ENCODE measurements around the gene SUPT16H.
"Not testable (repeated sequence)": the region's sequence is repeated elsewhere in the genome, so short reads cannot be mapped to it uniquely, and the experiment has no call there.

Gene SUPT16H

DNA sequence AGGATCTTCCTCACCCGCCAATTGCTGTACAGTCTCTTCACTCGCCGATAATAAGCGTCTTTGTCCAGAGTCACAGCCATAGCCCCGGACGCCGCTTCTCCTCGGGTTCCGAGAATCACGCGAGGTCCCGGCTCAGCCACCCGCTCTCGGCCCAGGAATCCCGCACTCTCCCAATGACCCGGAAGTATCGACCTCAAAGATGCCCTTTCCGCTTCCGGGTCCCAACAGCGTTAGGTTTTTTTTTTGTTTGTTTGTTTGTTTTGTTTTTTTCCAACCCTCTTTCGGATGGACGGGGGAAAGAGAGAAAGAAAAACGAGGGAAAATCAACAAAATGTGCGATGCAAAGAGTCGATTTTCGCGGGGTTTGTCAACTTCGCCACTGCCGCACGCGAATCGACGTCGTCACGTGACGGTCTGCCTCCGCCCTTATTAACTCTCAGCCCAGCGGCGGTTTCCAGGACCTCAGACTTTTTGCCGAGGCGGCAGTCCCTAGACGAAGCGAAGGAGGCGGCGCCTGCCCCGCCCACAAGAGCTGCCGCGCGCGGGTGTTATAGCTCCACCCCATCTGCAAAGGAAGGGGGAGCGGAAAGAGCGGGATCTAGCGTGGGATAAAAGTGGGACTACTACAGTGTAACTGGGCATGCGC is at the start of gene SUPT16H:
Gene SUPT16H (minus strand): TSS at position 172 of the 646 bp plus-strand sequence. CDS start 92 bp downstream, at position 80.
- no peak for FAIRE-seq

DNA sequence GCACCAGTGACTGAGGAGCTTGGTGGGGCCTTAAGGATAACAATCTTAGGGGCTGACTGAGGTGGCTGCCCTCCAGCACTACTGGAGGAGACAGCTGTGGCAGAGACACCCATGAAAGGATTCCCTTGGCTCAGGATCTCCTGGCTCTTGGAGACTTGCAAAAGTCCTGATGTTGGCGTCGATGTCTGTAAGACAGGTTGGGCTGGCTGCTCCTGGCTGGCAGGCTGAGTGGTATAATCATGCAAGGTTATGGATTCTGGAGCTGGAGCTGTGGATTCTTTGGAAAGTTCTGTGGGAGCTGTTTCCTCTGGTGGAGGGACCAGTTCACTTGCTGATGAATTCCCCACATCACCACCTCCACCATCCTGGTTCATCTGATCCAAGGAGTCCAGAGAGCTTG is 47.3 kb upstream of the SUPT16H start:
- FAIRE-seq, result no peak

DNA sequence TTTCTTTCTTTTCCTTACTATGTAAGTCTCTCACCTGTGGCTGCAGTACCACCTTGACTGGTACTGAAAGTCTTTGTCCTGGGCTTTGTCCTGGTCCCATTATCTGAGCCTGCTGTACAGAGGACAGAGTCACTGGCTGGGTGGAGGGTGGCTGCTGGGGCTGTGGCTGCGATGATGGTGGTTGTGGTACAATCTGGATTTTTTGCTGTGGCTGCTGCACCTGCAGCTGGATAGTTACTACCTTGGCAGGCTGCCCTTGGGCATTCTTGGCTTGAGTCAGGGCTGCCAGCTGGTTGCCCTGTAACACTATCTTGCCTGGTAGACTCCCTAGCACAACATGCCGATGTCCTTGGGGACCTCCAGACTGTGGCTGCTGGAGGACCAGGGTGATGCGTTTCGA is 45.1 kb upstream of the SUPT16H start:
- no peak for FAIRE-seq

DNA sequence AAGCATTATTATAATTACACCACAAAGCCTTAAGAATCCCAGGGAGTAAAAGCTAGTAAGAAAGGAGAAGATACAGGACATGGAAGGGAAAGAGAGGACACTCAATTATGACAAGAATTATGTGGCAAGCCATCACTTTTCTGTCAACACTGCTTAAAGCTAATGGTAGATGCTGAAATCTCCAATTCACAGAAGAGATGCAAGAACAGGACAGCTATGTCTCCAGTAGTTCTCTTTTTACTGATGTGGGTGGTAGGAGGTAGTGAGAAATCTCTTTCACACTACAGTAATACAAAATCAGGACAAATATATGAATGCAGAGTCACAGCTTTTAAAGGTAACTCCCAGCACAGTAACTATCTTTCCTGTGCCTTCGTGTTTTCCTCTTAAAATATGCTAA is 42.9 kb upstream of the SUPT16H start:
- FAIRE-seq, result no peak

DNA sequence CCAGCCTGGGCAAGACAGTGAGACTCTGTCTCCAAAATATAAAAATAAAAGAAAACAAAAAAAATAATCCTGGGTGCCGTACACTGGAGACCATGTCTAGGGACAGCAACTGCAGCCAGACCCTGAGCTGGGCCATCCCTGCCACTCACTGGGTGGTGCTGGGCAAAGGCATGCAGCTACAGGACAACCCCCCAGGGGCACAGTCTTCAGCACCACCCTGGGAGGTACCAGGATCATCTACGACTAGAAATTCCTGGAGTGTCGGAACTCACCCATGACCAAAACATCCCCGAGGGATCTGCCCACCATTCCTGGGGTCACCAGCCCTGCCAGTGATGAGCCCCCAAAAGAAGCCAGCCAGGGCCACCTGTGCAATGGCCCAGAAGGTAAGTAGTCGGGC is 35.7 kb upstream of the SUPT16H start:
- FAIRE-seq, result no peak

DNA sequence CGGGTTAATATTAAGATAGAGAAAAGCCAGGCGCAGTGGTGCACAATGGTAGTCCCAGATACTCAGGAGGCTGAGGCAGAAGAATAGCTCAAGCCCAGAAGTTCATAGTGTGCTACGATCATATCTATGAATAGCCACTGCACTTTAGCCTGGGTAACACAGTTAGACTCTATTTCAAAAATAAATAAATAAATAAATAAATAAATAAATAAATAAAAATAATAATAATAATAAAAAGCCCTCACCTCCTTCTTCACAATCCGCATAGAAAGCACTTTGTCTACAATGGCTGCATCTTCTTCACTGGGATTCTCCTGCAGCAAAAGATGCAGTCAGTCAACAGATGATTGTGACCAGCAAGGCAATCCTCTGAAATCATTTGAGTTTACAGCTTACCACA is 31.5 kb upstream of the SUPT16H start:
- no peak for FAIRE-seq

DNA sequence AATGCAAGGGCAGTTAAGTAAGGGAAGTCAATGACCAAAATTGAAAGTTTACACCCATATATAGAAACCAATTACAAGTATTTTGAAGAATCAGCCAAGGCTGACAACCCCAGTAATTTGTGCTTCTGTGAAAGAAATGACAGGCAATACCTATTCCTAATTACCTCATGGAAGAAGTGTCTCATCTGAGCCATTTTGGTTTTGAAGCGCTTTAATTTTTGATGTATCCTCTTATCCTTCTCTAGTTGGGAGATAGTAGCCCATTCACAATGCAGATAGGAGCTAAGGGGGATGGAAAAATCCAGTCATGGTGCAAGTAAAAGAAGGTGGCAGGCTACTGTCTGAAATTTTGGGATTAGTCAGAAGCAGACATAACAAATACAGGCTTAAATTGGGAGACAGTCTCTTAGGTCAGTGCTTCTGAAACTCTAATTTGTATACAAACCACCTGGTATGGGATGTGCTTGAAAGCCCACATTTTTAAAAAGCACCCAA is 30.4 kb upstream of the SUPT16H start:
- FAIRE-seq, result no peak

DNA sequence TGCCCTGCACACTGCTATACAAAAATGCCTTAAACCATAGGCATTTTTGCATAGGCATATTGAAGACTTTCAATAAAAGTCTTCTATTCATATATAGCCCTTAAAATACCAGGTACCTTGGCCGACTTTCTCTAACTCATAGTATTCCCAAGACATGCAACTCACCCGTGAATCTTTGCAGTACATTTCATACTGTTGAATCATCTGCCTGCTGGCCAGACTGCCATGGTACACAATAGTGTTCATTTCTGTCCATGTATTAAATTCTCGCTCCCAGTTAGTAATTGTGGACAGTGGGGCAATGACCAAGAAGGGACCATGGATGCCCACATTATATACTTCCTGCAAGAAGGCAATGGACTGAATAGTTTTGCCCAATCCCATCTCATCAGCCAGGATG is 24.3 kb upstream of the SUPT16H start:
- FAIRE-seq, result no peak

DNA sequence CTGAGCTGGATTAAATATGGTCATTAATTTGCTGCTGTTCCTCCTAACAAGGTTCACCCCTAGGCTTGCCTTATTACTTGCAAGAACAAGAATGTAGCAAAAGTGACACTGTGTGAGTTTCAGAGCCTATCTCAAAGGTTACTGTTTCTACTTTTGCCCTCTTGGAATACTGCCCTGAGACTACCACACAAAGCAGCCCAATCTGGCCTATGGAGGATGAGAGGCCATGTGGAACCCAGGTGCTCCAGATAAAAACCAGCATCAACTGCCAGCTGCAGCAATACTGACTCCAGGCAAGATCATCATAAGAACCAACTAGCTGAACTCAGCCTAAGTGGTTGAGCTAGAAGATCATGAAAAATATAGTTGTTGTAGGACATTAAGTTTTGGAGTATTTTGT is 22.4 kb upstream of the SUPT16H start:
- no peak for FAIRE-seq

DNA sequence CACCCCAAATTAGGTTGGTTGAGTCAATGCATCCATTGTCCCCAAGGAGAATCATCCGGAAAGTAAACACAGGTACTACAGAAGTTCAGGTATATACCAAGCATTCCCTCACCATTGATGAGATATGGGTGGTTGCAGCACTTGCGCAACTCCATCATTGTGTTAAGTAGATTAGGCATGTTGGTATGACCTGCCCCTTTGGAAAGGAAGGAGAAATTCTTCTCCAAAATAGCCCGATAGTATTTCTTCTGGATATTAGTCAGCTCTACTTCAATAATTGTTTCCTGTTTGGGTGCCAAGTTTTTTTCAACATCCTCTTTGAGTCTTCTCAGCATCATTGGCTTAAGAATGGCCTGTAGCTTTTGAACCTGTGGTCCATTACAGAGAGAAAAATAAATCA is 21.3 kb upstream of the SUPT16H start:
- no peak for FAIRE-seq

DNA sequence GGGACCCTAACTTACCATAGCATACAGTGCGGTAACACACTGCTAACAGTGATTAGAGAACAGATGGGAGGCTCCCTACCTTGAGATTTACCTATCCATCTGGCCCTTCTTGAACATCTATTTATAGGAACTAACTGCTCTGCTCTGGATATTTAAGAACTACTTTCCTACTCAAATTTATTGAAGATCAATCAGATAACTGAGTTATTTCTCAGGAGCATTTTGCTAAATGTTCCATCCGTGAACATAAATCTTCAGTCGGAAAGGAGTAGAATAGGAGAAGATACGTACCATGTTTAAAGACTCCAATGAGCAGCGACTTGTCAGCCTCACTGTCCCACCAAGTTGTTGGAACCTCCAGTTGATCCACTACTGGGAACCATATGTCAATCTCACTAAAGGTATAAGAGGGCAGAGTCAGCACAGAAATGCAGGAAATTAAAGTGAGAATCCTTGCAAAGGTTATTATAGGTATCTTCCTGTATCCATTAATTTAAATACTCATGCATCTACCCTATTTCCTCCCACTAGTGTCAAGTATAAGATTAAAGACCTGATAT is 15.6 kb upstream of the SUPT16H start:
- FAIRE-seq, result no peak

DNA sequence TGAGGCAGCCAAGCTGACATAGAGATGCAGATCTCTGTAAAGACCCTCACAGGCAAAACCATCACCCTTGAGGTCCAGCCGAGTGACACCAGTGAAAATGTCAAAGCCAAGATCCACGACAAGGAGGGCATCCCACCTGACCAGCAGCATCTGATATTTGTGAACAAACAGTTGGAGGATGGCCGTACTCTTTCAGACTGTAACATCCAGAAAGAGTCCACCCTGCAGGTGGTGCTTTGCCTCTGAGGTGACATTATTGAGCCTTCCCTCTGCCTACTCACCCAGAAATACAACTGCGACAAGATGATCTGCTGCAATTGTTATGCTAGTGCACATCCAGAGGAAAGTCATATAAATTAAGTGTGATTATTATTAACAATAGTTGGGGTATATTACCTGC is 15.1 kb upstream of the SUPT16H start:
- no peak for FAIRE-seq

DNA sequence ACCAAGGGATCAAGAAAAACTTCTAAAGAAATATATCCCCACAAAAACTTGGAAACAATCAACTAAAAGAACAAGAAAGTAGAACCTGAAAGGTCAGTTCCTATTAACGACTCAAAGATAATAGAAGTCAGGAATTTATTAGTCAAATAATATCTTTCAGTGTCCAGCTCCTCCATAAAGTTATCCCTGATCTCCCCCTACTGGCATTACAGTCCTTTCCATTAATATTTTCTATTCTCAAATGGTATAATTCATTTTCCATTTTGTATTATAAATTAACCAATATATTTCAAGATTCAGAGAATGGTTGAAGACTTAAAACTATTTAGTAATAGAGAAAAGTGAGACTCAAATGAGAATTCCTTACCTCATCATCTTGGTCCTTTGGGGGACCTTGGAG is 11.6 kb upstream of the SUPT16H start:
- no peak for FAIRE-seq

DNA sequence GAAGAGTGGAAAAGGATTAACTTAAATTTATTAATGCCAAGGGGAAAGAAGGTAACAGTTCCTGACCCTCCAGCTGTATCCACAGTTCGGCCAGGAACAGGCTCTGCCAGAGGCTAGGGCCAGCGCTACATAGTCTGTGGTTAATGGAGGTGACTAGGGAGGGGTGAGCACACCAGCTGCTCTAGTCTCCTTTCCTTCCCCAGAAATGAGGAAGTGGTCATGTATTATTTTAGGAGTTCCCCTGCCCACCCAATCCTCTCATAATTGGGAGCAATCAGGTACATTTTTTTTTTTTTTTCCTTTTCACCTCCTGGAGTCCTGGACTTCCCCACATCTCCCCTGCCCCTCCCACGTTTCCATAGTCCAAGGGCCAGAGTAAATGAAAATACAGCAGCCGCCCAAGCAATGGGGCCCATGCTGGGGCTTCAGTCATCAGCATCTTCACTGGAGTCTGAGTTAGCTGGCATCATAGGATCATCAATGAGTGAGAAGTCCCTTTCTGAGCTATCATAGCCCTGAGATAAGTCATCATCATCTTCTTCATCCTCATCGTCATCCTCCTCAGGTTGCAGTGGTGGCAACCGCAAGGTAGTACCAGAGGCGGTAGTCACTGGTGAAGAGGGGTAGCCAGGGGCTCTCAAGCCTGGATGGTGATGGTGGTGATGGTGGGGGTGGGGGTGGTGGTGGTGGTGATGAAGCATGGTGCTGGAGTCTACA is 1.5 kb upstream of the SUPT16H start:
- no peak for FAIRE-seq

DNA sequence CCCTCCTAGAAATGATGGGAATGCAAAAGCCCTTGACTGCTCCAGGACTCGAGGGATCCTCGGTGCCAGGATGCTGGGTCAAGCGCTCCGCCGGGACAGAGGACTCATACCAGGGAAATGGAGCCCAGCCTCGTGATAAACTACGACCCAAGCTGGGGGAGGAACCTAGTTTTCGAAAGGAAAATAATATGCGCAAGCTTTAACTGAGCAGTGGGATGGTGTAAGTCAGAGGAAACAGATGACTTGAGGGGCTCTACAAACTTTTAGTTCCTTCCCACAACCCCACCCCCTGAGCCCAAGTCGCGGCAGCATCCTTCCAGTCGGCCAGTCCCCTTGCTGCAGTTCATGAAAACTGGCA is 654 bp upstream of the SUPT16H start:
- FAIRE-seq, result no peak

DNA sequence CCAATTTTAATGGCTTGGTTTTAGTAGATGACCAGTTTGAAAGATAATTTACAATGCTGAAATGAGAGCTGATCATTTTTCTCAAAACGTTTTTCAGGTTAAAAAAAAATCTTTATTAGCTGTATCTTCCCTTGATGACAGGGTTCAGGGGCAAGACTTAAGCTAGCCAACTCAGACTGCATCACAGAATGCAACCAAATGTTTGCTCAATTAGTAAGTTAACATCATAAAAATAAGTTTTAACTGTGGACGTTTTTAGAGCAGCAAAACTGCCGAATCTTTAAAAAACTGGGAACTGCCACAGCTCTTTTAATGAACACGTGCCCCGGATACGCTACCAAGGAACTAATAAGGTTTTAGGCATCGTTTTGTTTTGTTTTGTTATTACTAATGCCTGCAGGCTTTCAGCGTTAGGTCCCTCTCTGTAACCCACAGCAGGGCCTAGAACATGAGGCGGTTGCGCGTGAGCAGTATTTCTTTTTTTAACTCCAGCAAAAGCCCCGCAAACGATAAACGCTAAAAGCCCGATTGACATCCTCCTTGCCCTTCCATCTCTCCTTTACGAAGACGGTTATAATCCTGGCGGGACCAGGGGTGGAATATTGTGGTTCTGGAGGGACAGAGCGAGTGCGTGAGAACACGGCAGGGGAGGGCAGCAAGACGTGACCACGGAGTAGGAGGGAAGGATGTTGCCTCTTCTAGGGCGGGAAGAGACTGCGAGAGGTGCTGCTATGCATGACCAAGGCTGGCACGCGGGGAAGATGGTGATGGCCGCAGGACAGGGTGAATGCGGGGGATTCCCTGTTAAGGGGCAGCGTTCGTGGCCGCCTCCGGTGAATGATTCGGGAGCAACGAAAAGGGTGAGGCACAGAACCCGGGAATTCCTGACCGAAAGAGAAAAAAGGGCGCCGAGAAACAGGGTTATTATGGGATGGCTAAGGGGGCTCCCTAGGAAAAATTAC is 652 bp downstream of the SUPT16H start:
- FAIRE-seq, result no peak

DNA sequence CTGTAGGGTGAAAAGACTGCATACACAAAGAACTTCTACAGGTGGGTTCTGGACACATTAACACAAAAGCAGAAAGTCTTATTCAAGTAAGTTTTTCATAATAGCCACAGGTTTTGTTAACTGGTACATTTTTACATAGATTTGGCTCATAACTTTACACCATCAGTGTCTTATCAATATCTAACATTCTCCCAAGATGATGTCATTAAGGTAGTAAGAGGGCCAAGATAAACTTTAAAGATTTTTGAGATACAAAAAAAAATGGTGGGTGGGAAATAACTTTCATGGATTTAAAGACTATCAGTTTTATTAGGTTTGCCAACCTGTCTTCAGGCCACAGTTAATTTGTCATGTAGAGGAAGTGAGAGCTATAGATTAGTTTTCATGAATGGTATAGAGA is 1.7 kb downstream of the SUPT16H start:
- FAIRE-seq, result no peak

DNA sequence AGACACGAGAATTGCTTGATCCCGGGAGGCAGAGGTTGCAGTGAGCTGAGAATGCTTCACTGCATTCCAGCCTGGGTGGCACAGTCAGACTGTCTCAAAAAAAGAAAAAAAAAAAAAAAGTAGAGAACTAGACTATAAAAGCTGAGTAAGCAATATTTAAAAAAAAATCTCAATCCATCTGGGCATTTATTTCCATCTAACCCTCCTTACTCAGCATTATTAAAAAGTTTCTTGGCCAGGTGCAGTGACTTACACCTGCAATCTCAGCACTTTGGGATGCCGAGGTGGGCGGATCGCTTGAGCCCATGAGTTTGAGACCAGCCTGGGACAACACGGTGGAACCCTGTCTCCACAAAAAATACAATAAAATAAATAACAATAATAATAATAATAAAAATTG is 4.5 kb downstream of the SUPT16H start:
- FAIRE-seq, result no peak

DNA sequence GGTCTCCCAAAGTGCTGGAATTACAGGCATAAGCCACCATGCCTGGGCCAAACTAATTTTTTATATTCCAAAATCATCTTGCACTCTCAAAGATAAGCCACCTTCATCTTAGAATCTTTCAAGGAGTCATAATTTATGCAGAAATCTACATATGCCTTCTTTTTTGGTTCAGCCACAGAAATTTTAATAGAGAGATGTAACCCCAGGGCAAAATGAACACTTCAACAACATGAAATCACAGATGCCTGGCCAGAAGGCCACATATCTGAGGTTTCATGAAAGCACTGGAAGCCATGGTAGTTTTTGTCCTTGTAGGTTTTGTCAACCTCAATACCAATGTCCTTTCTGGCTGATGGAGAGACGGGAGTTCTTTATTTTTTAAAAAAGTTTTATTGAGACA is 9.8 kb downstream of the SUPT16H start:
- FAIRE-seq, result no peak

DNA sequence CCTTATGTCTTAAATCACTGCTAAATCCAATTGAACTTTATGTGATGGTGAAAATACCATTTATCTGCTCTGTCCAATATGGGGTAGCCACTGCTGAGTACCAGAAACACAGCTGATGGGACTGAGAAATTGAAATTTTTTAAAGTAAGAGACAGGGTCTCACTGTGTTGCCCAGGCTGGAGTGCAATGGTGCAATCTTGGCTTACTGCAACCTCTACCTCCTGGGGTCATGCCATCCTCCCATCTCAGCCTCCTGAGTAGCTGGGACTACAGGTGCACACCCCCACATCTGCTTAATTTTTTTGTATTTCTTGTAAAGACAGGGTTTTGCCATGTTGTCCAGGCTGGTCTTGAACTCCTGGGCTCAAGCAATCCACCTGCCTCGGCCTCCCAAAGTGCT is 11.0 kb downstream of the SUPT16H start:
- FAIRE-seq, result not testable (repeated sequence)

DNA sequence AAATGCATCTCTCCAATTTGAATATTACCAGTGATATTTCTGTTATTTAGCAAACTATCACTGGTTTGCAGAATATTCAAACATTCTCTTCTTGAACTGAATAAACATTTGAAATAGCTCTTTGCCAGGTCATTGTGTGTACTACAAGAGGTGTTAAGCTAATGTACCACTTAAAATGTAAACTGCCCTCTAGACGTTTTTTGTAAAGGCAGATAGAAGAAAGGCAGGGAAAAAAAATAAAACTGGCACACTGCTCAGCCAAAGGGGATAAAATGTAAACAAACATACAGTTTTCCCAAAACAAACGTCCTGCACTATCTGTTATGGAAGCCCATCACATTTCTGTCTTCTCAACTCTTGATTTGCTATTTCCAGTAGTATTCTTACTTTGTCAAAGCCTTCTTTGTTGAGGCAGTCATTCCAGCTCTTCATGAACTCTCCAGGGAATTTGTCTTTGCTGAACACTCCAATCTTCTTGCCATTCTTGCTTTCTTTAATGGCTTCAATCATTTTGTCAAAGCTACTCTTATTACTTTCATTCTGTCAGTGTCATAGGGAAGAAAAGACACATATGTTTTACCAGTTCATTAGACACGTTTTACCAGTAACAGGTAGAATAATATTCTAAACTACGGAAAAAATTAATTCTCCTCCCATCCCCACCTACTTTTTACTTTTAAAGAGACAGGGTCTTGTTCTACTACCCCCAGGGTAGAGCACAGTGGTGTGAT is 13.7 kb downstream of the SUPT16H start:
- no peak for FAIRE-seq

DNA sequence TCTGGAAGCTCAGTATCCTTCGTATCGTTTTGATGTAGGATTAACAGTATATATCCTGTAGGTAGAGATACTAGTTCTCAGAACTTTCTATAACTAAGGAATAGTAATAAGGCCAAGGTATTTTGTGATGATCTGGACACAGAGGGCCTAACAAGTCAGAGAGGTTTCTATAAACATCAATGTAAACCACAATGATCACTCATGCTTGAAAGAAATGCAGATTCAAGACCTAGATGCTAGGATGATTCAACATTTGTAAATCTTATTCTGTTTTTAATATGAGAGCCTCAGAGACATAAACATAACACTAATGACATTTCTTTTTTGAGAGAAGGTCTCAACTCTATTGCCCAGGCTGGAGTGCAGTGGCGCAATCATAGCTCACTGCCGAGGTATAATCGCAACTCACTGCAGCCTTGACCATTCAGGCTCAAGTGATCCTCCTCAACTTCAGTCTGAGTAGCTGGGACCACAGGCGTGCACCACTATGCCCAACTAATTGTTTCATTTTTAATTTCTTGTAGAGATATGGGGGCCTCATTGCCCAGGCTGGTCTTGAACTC is 16.2 kb downstream of the SUPT16H start:
- FAIRE-seq, result no peak
